ENCODE data around the gene GID8. TPM values are rescaled to one million over a fixed set of nuclear protein-coding genes. Genes with fewer than 3 reads are reported as not detected.

Gene GID8
- total RNA-seq, 4 donors from 2014 or later: 16.4 to 48.6 (median 40.0) TPM

GRCh38 chr20:62969179-62969760 lies 31.3 kb downstream of the GID8 start:
- no peaks in the 10 kb centered on the region for H3K9me3 ChIP-seq
- H3K4me1 ChIP-seq: no peaks in the 10 kb centered on the region
- peaks cover 4 to 22% of the 10 kb centered on the region in 2 donors for H3K27me3 ChIP-seq
- no peaks in the 10 kb centered on the region for H3K36me3 ChIP-seq
- no peak for DNase-seq
- H3K27ac ChIP-seq: no peak overlapping the region
- TF ChIP-seq POLR2A (IDR thresholded peaks at IDR 0.05) (no peak), CTCF (IDR thresholded peaks at IDR 0.05) (no peak)
- no peak overlapping the region for H3K4me3 ChIP-seq
- intact Hi-C loops (cut with DNase I; ENCODE audit: low total_unique reads): no loop called here

GRCh38 chr20:62969939-62970306 lies 32.0 kb downstream of the GID8 start:
- H3K9me3 ChIP-seq: no peaks in the 10 kb centered on the region
- intact Hi-C loops (cut with DNase I; ENCODE audit: low total_unique reads): no loop called here
- no peaks in the 10 kb centered on the region for H3K36me3 ChIP-seq
- H3K27me3 ChIP-seq: peaks cover 8 to 27% of the 10 kb centered on the region in 2 donors
- H3K4me1 ChIP-seq: no peaks in the 10 kb centered on the region
- no peak for TF ChIP-seq POLR2A (IDR thresholded peaks at IDR 0.05)
- TF ChIP-seq CTCF (IDR thresholded peaks at IDR 0.05): no peak
- H3K4me3 ChIP-seq: no peak overlapping the region
- no peak overlapping the region for H3K27ac ChIP-seq
- DNase-seq: no peak

GRCh38 chr20:62970307-62971210 lies 32.6 kb downstream of the GID8 start:
- intact Hi-C loops (cut with DNase I; ENCODE audit: low total_unique reads): no loop called here
- no peak for TF ChIP-seq POLR2A (IDR thresholded peaks at IDR 0.05)
- no peaks in the 10 kb centered on the region for H3K4me1 ChIP-seq
- DNase-seq: no peak
- H3K36me3 ChIP-seq: no peaks in the 10 kb centered on the region
- peaks cover 8 to 33% of the 10 kb centered on the region in 2 donors for H3K27me3 ChIP-seq
- no peak overlapping the region for H3K4me3 ChIP-seq
- H3K27ac ChIP-seq: no peak overlapping the region
- no peaks in the 10 kb centered on the region for H3K9me3 ChIP-seq

- H3K27ac ChIP-seq: no peak overlapping the region
- no peak for DNase-seq
- no peaks in the 10 kb centered on the region for H3K9me3 ChIP-seq
- intact Hi-C loops (cut with DNase I; ENCODE audit: low total_unique reads): no loop called here
- no peak overlapping the region for H3K4me3 ChIP-seq
- H3K27me3 ChIP-seq: peaks cover 8 to 33% of the 10 kb centered on the region in 2 donors
- H3K4me1 ChIP-seq: no peaks in the 10 kb centered on the region
- H3K36me3 ChIP-seq: no peaks in the 10 kb centered on the region
- TF ChIP-seq POLR2A (IDR thresholded peaks at IDR 0.05): no peak
- no peak for TF ChIP-seq CTCF (IDR thresholded peaks at IDR 0.05)
Observed at GRCh38 chr20:62971211-62971949, 33.4 kb downstream of the GID8 start.

GRCh38 chr20:62971950-62972844 lies 34.2 kb downstream of the GID8 start:
- H3K27me3 ChIP-seq: peaks cover 8 to 33% of the 10 kb centered on the region in 2 donors
- H3K36me3 ChIP-seq: no peaks in the 10 kb centered on the region
- no peak overlapping the region for H3K27ac ChIP-seq
- no peaks in the 10 kb centered on the region for H3K9me3 ChIP-seq
- DNase-seq: peak; percentile 77 to 81
- no peak overlapping the region for H3K4me3 ChIP-seq
- TF ChIP-seq POLR2A (IDR thresholded peaks at IDR 0.05) (no peak), CTCF (IDR thresholded peaks at IDR 0.05) (peak; percentile 78 to 94 (median 88))
- H3K4me1 ChIP-seq: no peaks in the 10 kb centered on the region
- intact Hi-C loops (cut with DNase I; ENCODE audit: low total_unique reads): loop anchor here (2.0 kb wide), 1 partner anchor 35 kb away; the partner anchor contains the start of gene BHLHE23

Data from uterus (tissue), 4 donors.